ENCODE results near the gene SUDS3.

Gene SUDS3

GRCh38 chr12:118357257-118358007, 18.9 kb upstream of the SUDS3 start:
- DNase-seq (ENCODE audit: low spot score) = peak; percentile 50

DNA sequence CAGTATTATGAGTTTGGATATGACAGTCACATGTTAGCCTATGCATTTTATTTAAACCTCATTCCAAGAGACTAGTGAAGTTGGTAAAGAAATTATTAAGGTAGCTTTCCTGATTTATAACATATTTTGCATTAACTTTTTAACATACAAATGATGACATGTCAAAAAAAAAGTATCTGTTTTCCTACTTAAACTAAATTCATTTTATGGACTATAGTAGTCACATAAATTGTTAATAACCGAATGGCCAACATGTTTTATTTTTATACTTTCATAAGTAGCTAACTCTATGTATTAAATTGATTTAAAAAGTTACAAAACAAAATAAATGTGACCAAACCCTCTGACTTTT, 18.4 kb upstream of the SUDS3 start:
- no peak for DNase-seq (ENCODE audit: low spot score)
- TF ChIP-seq CTCF (IDR thresholded peaks at IDR 0.05; ENCODE audit: extremely low read depth, missing control alignments) = no peak

More at GRCh38 chr12:118357257-118358007, 18.9 kb upstream of the SUDS3 start:
- TF ChIP-seq CTCF (IDR thresholded peaks at IDR 0.05; ENCODE audit: extremely low read depth, missing control alignments) = no peak

DNA sequence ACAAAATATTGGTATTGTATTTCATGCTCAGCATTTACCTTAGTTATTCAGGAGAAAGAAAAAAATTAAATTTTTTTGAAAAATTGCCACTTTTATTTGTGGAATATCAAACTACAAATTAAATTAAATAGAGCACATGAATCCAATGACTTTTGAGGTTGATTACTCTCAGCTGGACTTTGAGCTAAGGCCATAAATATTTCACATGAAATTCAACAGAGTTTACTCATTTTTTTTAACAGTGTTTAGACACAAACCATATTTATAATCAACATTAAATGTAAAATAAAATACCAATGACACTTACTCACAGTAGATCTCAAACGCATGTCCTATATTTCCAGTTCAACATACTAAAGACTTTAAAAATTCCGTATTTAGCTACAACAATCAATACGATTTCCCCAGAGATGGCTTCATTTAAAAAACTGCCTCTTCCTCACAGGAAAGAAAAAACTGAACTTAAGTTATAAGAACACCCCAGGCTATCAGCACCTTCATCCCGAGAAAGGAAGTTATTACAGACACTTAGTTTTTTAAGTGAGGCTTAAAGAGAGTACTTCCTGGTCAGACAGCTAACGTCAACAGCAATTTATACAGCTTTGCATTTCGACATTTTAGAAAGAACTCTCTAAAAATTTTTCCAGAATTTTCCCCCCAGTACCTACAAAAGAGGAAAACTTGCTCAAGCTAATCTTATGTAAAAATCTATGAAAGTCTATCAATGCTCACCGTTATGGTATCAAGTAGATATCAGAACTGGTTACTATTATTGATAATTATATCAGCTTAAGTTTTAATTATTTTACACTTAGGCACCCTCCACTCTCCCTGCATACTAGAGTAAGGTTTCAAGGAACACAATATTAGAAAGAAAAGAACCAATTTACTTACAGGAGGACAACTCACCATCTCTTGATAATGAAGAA, 17.5 kb upstream of the SUDS3 start:
- no peak for TF ChIP-seq CTCF (IDR thresholded peaks at IDR 0.05; ENCODE audit: extremely low read depth, missing control alignments)
- peak; percentile 30 for DNase-seq (ENCODE audit: low spot score)

GRCh38 chr12:118359541-118359915, 16.8 kb upstream of the SUDS3 start:
- DNase-seq (ENCODE audit: low spot score) = no peak
- no peak for TF ChIP-seq CTCF (IDR thresholded peaks at IDR 0.05; ENCODE audit: extremely low read depth, missing control alignments)

DNA sequence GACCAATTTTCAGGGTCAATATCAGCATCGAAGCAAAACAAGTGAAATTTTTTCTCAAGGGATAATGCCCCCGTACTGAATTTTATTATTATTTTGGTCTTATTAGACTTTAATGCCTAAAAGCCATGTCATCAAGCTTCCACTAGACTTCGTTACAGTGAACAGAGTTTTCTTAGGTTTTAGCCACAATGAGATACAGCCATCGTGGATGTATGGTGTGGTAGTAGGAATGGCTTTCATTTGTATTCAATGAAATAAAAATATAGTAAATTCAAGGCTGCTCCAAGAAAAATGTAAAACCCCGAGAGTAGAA, 15.3 kb upstream of the SUDS3 start:
- no peak for DNase-seq (ENCODE audit: low spot score)
- TF ChIP-seq CTCF (IDR thresholded peaks at IDR 0.05; ENCODE audit: extremely low read depth, missing control alignments) = no peak

DNA sequence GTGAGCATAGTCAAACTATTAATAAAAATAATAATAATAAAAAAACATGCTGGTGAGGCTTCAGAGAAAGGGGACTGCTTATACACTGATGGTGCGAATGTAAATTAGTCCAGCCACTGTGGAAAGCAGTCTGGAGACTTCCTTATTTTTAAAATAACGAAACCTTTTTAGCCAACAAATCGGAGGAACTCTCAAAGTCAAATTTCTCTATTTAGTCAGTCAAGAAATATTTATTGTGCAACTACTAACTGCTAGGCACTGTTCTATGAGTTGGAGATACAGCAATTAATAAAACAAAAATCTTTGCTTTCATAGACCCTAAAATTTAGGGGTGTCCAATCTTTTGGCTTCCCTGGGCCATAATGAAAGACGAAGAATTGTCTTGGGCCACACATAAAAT, 14.5 kb upstream of the SUDS3 start:
- no peak for TF ChIP-seq CTCF (IDR thresholded peaks at IDR 0.05; ENCODE audit: extremely low read depth, missing control alignments)
- DNase-seq (ENCODE audit: low spot score) = no peak

- DNase-seq (ENCODE audit: low spot score) = no peak
These were observed 7.5 kb upstream of the SUDS3 start for GRCh38 chr12:118368821-118369220.

More at GRCh38 chr12:118368821-118369220, 7.5 kb upstream of the SUDS3 start:
- TF ChIP-seq CTCF (IDR thresholded peaks at IDR 0.05; ENCODE audit: extremely low read depth, missing control alignments) = no peak

Data from GM20000 (cell line).